ENCODE results near the gene HES3.

Gene HES3

DNA sequence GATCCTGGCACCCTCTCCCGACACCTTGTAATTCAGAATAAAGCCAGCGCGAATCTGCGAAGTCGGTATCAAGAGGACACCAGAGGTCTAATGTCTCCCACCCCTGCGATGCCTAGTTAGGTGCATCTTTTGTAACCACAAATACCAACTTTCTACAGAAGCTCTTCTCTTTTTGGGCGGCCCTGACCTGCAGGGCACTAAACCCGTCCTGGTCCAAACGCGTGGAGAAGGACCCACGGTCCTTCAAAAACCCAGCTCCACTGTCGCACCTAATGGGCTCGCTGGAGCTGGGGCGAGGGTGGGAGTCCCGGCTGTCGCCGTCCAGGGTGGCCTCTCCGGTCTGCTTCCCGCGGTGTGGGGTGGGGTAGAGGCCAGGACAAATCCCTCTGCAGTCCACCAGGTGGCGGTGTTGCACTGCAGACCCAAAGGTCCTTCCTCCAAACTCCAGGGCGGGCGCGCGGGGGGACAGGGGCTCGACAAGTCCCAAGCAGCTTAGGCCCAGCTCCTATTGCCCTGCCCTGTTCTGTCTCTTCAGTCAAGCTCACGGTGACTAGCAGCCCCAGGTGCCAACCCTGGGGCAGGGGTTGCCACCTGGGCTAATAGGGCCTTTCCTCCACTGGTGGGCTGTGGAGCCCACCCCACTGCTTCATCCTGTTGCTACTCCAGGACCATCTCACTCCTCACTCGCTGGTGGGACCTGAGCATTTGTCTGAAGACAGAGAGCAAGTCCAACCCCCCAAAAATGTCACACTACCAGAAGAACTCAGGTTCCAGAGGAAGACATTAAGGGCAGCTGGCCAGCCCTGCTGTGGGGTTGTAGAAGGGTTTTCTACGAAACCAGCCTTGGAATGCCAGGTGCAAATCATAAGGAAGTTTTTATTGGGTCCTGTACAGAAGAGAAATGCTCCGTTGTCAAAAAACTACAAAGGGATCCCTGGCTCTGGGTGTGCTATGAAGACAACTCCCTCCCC is 2.8 kb downstream of the HES3 start:
- DNase-seq = peak; percentile 96

DNA sequence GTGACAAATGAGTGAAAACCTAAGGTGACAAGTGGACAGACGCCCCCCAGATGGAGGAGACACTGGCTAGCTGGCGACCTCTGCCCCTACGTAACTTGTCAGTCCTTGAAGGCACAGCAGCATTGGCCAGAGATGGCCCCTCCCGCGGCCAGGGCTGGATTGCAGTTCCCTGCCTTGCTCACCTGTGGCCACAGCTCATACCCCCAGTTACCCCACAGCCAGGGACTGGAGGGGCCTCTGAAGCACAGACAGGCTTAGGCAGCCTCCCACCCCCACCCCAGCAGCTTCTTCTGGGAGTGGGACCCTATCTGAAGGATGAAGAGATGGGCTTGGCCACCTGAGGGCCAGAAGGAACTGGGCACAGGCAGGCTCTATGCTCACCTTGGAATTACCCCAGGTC is 3.7 kb downstream of the HES3 start:
- DNase-seq = no peak

- no peak for DNase-seq
Measured at GRCh38 chr1:6248161-6248776, 4.3 kb downstream of the HES3 start.

DNA sequence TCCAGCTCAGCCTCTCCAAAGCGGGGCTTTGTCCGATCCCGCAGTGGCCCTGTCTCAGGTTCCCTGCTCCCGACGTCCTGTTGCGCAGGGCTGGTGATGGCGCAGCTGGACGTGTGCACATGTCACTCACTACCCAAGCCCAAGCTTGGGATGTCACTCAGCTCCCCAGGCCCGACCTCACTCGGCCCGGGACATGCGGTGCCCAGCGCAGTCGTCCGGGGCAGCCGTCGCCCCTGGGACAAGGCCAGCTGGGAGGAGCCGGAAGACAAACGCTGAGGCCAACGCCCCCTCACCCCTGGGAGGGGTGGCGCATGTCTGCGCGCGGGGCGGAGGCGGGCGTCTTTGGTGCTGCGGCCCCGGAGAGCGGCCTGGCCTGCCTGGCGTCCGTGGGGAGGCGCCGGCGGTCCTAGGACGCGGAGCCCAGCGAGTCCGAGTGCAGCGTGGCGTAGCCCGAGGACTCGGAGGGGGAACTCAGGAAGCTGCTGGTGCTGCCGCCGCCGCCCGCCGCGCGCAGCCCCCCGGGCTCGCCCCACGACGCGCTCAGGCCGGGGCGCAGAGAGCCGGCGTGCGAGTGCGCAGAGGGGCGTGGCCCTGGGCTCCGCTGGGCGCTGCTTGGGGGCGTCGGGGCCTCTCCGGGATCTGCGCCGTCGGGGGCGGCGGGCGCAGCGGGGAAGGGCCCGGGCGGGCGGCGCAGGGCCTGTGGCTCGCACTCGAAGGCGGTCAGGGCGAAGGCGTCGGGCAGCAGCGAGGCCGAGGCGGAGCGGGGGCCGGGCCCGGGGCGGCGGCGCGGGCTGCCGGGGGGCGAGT is 5.2 kb downstream of the HES3 start:
- DNase-seq = no peak

- DNase-seq = peak; percentile 52
Measured at GRCh38 chr1:6249739-6250689, 6.0 kb downstream of the HES3 start.

GRCh38 chr1:6251233-6251632 is 7.3 kb downstream of the HES3 start:
- DNase-seq = no peak

- no peak for DNase-seq
Measured at GRCh38 chr1:6251681-6252373, 7.8 kb downstream of the HES3 start.

GRCh38 chr1:6252374-6252710 is 8.4 kb downstream of the HES3 start:
- no peak for DNase-seq

GRCh38 chr1:6253380-6253779 is 9.4 kb downstream of the HES3 start:
- DNase-seq = no peak

GRCh38 chr1:6254691-6255090 is 10.7 kb downstream of the HES3 start:
- no peak for DNase-seq

DNA sequence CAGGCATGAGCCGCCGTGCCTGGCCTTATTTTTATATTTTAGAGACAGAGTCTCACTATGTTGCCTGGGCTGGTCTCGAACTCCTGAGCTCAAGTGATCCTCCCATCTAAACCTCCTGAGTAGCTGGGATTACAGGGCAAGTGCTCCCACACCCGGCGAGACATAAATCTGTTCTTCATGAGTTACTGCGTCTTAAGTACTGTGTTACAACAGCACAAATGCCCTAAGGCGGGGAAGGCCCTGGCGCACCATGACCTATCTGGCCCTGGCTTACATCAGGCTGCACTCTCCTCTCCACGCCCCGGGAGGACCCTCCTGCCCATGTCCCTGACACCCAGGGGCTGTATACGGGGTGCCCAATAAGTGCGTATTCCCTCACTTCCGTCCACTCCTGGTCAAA is 12.7 kb downstream of the HES3 start:
- no peak for DNase-seq

DNA sequence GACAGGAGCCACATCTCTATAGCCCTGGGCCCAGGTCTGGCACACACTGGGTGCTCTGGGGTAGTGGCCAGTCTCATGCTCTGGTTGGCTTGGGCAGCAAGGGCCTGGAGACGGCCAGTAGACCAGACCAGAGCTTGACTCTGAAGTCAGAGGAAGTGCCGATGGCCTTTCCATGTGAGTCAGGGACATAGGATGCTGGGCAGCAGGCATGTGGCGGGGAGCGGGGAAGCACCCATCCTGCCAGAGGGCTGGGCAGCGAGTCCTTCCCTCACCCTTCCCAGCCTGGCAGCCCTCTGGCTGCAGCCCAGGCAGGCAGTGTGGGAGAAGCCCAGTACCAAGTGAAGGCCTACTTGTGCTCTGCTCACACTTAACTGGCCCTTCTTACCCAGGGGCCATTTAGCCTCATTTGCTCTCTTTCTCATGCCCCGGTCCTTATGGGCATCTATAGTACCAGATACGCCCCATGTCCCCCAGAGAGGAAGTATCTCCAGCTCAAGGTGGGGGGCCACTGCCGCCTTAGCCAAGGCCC is 13.6 kb downstream of the HES3 start:
- no peak for DNase-seq

- no peak for DNase-seq
Measured at GRCh38 chr1:6258675-6259074, 14.7 kb downstream of the HES3 start.

DNA sequence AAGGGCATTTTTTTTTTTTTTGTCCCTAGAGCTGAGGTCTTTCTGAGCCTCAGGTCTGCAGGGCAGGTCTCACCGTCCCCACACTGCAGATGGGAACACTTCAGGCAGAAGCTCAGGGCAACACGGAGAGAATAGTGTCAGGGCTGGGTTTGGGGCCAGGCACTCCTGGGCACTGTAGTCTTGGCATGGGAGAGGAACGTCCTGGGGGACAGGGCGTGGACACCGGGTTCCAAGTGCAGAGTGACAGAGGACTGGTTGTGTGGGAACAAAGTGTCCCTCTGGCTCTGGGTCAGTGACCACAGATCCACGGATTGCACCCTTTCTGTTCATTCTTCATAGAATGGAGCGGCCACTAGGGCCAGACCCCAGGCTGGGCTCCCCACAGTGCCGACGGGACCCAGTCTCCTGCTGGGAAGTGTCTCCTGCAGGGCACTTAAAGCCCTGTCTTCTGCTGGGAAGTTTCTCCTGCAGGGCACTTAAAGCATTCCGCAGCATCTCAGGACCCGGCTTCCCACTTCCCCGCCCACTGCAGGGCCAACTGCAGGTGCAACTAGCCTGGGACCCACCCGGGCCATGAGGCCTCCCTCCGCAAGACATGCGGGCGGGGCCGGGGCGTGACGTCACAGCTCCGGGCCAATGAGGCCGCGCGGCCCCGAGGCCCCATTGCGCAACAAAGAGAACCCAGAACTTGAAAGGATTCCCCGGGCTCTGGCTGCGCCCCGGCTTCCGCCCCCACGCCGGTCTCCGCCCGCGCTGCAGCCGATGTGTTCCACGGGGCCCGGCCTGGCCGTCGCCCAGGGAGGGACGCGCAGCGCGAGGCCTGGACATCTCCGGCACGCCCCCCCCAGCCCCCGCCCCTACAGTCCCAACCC is 15.7 kb downstream of the HES3 start:
- DNase-seq = peak; percentile 95

- peak; percentile 84 for DNase-seq
Measured at GRCh38 chr1:6260433-6260934, 16.5 kb downstream of the HES3 start.

GRCh38 chr1:6260961-6261614 is 17.1 kb downstream of the HES3 start, which contains the start of gene GPR153:
Gene GPR153 (minus strand): TSS chr1:6261098. CDS start chr1:6254905, 6,193 bp downstream.
- DNase-seq = peak; percentile 85

GRCh38 chr1:6261615-6261995 is 17.6 kb downstream of the HES3 start:
- DNase-seq = peak; percentile 85

DNA sequence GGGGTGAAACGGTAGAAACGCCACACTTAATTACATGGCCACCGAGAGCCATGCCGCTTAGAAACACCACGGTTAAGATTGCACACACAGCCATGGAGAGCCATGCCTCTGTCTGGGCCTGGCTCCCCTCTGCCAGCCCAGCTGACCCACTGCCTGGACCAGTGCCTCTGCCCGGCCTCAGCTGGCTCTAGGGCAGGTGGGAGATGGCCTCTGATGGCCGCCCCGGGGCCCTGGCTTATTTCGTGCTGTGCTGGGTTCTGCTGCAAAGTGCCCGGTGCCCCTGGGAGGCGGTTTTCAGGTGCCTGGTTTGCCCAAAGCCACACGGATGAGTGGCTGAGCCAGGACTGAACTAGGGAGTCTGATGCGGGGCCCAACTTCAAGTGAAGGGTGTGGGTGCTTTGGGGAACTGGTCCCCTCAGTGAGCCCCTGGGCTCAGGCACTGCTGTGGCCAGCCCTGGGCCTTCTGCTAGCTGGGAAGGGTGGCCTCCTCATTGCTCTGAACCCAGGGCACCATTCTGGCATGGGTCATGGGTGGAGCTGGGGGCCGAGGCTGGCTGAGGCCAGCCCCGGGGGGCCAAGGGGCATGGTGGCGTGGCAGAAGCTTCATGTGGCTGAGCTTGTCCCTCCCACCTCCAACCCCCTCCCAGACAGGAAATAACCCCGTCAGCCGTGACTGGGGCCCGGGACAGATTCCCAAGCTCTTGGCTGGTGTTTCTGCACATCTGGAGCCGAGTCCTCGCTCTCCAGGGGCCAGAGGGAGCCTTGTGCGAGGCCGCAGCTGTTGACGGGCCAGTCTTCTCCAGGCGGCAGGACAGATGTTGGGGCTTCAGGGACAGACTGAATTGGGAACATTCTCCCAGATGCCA is 18.8 kb downstream of the HES3 start:
- DNase-seq = no peak

DNA sequence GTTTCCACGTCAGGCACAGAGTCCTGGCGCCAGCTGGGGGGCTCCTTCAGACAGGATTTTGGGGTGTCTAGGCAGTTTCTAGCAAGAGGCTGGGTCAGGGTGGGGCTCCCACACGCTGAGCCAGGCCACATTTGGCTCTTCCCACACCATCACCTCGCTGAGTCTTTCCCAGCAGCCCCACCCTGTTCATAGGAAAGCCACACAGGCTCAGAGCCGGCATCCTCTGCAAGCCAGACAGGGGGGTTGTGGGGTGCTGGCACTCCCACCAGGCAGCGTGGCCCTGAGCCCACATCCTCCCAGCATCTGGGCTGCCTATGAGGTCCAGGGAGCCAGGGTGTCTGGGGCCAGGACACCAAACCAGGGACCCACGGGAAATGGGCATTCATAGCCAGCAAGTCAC is 19.7 kb downstream of the HES3 start:
- no peak for DNase-seq
